ENCODE measurements around the gene ZNF2. TPM values are rescaled to one million over a fixed set of nuclear protein-coding genes. Genes with fewer than 3 reads are reported as not detected.

ZNF2 gene
- 1 to 10 TPM; 1.8 to 8.2 (median 7.5) TPM for total RNA-seq
- 7.3 TPM for total RNA-seq (2013)
- total RNA-seq: 1.5 to 18.7 (median 6.1) reads per million in 29 experiments

- H3K27ac ChIP-seq (ENCODE audit: low read length): peak within 1 kb of the TSS; percentile 91
- Mint-ChIP-seq H3K4me3 (peak within 1 kb of the TSS; percentile 98 to 99 (median 99)), H3K36me3 (peaks cover 4% of the 10 kb centered on the region), H3K27ac (peak within 1 kb of the TSS; percentile 97), H3K27me3 (no peaks in the 10 kb centered on the region), H3K4me1 (peaks cover 41 to 46% (median 44%) of the 10 kb centered on the region in 3 donors), H3K9me3 (peaks cover 0 to 3% (median 0%) of the 10 kb centered on the region in 3 donors)
- H3K4me3 ChIP-seq (ENCODE audit: control insufficient read depth in 1 of 2, extremely low read depth in 1 of 2, low read length in 1 of 2): peak within 1 kb of the TSS; percentile 92 to 99
- H3K4me1 ChIP-seq (ENCODE audit: control insufficient read depth in 1 of 2, extremely low read depth in 1 of 2, insufficient read depth in 2 of 2, low read length in 2 of 2): peaks cover 7 to 15% of the 10 kb centered on the region in 2 experiments
- no peaks in the 10 kb centered on the region for H3K36me3 ChIP-seq (ENCODE audit: control insufficient read depth in 2 of 2, extremely low read depth in 1 of 2, insufficient read depth in 1 of 2, low read length in 1 of 2)
- DNase-seq (peak; percentile 93 to 98 (median 96)), ATAC-seq (replicated peaks in 1 of 4) (peak; percentile 94 to 97 (median 94))
- ChIA-PET CTCF (interaction anchor here (0.6 to 1.7 kb wide), 7 partner anchors 43 to 143 kb away, joined by 3 to 7 read pairs (median 3); no protein-coding TSS in a partner anchor), POLR2A (interaction anchor here (0.6 to 1.1 kb wide), 2 partner anchors 229 to 238 kb away, joined by 3 read pairs; no protein-coding TSS in a partner anchor)
- no peaks in the 10 kb centered on the region for H3K9me3 ChIP-seq
- H3K27me3 ChIP-seq (replicated peaks in 1 of 2; ENCODE audit: control insufficient read depth in 2 of 2, extremely low read depth in 1 of 2, insufficient read depth in 2 of 2, low read length in 1 of 2): no peaks in the 10 kb centered on the region
- WGBS (ENCODE audit: insufficient coverage): 0% methylated on average over 48 of the region's 56 CpGs
Observed at GRCh38 chr2:95165371-95166064, at the start of gene ZNF2. ZNF2 (plus strand) TSS chr2:95165809; CDS start chr2:95176227, 10,418 bp downstream.

GRCh38 chr2:95121093-95121406 lies 44.6 kb upstream of the ZNF2 start:
- Mint-ChIP-seq H3K4me1 (peaks cover 48 to 56% (median 48%) of the 10 kb centered on the region in 3 donors), H3K9me3 (no peaks in the 10 kb centered on the region), H3K27me3 (no peaks in the 10 kb centered on the region), H3K4me3 (peak overlapping the region; percentile 94 to 98 (median 96)), H3K36me3 (peaks cover 6% of the 10 kb centered on the region), H3K27ac (peak overlapping the region; percentile 93 to 94)
- no peaks in the 10 kb centered on the region for H3K27me3 ChIP-seq (replicated peaks in 1 of 2; ENCODE audit: control insufficient read depth in 2 of 2, extremely low read depth in 1 of 2, insufficient read depth in 2 of 2, low read length in 1 of 2)
- no peak for DNase-seq
- H3K36me3 ChIP-seq (ENCODE audit: control insufficient read depth in 2 of 2, extremely low read depth in 1 of 2, insufficient read depth in 1 of 2, low read length in 1 of 2): peaks cover 0 to 5% of the 10 kb centered on the region in 2 donors
- H3K4me1 ChIP-seq (ENCODE audit: control insufficient read depth in 1 of 2, extremely low read depth in 1 of 2, insufficient read depth in 2 of 2, low read length in 2 of 2): peaks cover 9 to 19% of the 10 kb centered on the region in 2 experiments
- POLR2A ChIA-PET: interaction anchor here in 1 of 2 donors (0.6 kb wide), 1 partner anchor 43 kb away, joined by 3 read pairs; no protein-coding TSS in a partner anchor
- WGBS (ENCODE audit: insufficient coverage): 4% methylated on average over 11 of the region's 11 CpGs
- H3K27ac ChIP-seq (ENCODE audit: low read length): no peak overlapping the region
- peak overlapping the region; percentile 78 to 83 for H3K4me3 ChIP-seq (ENCODE audit: control insufficient read depth in 1 of 2, extremely low read depth in 1 of 2, low read length in 1 of 2)
- ATAC-seq (replicated peaks in 1 of 4): no peak
- no peaks in the 10 kb centered on the region for H3K9me3 ChIP-seq
- CTCF ChIA-PET: interaction anchor here (1.3 to 3.1 kb wide), 6 partner anchors 38 to 99 kb away, joined by 3 to 14 read pairs (median 6); partner anchors contain the start of gene ZNF514 (in 2 of the 2)

- H3K36me3 Mint-ChIP-seq: peaks cover 6% of the 10 kb centered on the region
- Histone ChIP-seq H3K4me3 (ENCODE audit: control insufficient read depth in 1 of 2, extremely low read depth in 1 of 2, low read length in 1 of 2) (peak within 1 kb of the TSS; percentile 78 to 83), H3K27me3 (replicated peaks in 1 of 2; ENCODE audit: control insufficient read depth in 2 of 2, extremely low read depth in 1 of 2, insufficient read depth in 2 of 2, low read length in 1 of 2) (no peaks in the 10 kb centered on the region), H3K4me1 (ENCODE audit: control insufficient read depth in 1 of 2, extremely low read depth in 1 of 2, insufficient read depth in 2 of 2, low read length in 2 of 2) (peaks cover 9 to 19% of the 10 kb centered on the region in 2 experiments), H3K36me3 (ENCODE audit: control insufficient read depth in 2 of 2, extremely low read depth in 1 of 2, insufficient read depth in 1 of 2, low read length in 1 of 2) (peaks cover 0 to 5% of the 10 kb centered on the region in 2 donors), H3K27ac (ENCODE audit: low read length) (peak within 1 kb of the TSS; percentile 11), H3K9me3 (no peaks in the 10 kb centered on the region)
- CTCF ChIA-PET: interaction anchor here (0.6 to 3.1 kb wide), 8 partner anchors 37 to 167 kb away, joined by 3 to 14 read pairs (median 6); partner anchors contain the start of gene ZNF514 (in 2 of the 2)
- WGBS (ENCODE audit: insufficient coverage): under 1% methylated on average over 79 of the region's 86 CpGs
- H3K9me3 Mint-ChIP-seq: no peaks in the 10 kb centered on the region
- DNase-seq (peak; percentile 49 to 89 (median 75)), ATAC-seq (replicated peaks in 1 of 4) (peak; percentile 95 to 98 (median 96))
- no peaks in the 10 kb centered on the region for H3K27me3 Mint-ChIP-seq
- POLR2A ChIA-PET: interaction anchor here in 1 of 2 donors (0.6 kb wide), 1 partner anchor 43 kb away, joined by 3 read pairs; no protein-coding TSS in a partner anchor
- H3K4me3 Mint-ChIP-seq: peak within 1 kb of the TSS; percentile 94 to 98 (median 96)
- peak within 1 kb of the TSS; percentile 93 to 95 for H3K27ac Mint-ChIP-seq
- peaks cover 48 to 56% (median 48%) of the 10 kb centered on the region in 3 donors for H3K4me1 Mint-ChIP-seq
Observed at GRCh38 chr2:95121407-95122196, 44.0 kb upstream of the ZNF2 start, which contains the start of gene MRPS5. MRPS5 (minus strand) TSS chr2:95121808; CDS start chr2:95121791, 17 bp downstream.

- peak overlapping the region; percentile 92 to 95 for H3K27ac Mint-ChIP-seq
- Histone ChIP-seq H3K36me3 (ENCODE audit: control insufficient read depth in 2 of 2, extremely low read depth in 1 of 2, insufficient read depth in 1 of 2, low read length in 1 of 2) (peaks cover 0 to 5% of the 10 kb centered on the region in 2 donors), H3K27ac (ENCODE audit: low read length) (peak overlapping the region; percentile 11), H3K9me3 (no peaks in the 10 kb centered on the region), H3K4me1 (ENCODE audit: control insufficient read depth in 1 of 2, extremely low read depth in 1 of 2, insufficient read depth in 2 of 2, low read length in 2 of 2) (peaks cover 9 to 19% of the 10 kb centered on the region in 2 experiments), H3K27me3 (replicated peaks in 1 of 2; ENCODE audit: control insufficient read depth in 2 of 2, extremely low read depth in 1 of 2, insufficient read depth in 2 of 2, low read length in 1 of 2) (no peaks in the 10 kb centered on the region), H3K4me3 (ENCODE audit: control insufficient read depth in 1 of 2, extremely low read depth in 1 of 2, low read length in 1 of 2) (peak overlapping the region; percentile 78 to 83)
- ATAC-seq (replicated peaks in 1 of 4) (peak in 1 of 4 experiments; percentile 4), DNase-seq (no peak)
- H3K4me3 Mint-ChIP-seq: peak overlapping the region; percentile 94 to 98 (median 96)
- ChIA-PET POLR2A (no interaction called here), CTCF (interaction anchor here (0.6 to 3.1 kb wide), 6 partner anchors 37 to 168 kb away, joined by 4 to 14 read pairs (median 8); partner anchors contain the start of gene ZNF514 (in 2 of the 2))
- H3K4me1 Mint-ChIP-seq: peaks cover 47 to 54% (median 47%) of the 10 kb centered on the region in 3 donors
- no peaks in the 10 kb centered on the region for H3K27me3 Mint-ChIP-seq
- H3K9me3 Mint-ChIP-seq: no peaks in the 10 kb centered on the region
- H3K36me3 Mint-ChIP-seq: peaks cover 4% of the 10 kb centered on the region
- 7% methylated on average over 3 of the region's 5 CpGs for WGBS (ENCODE audit: insufficient coverage)
Observed at GRCh38 chr2:95122197-95122551, 43.4 kb upstream of the ZNF2 start.

- 44% methylated on average over 1 of the region's 1 CpG for WGBS (ENCODE audit: insufficient coverage)
- no peaks in the 10 kb centered on the region for H3K27me3 Mint-ChIP-seq
- no peak for ATAC-seq (replicated peaks in 1 of 4)
- H3K4me1 ChIP-seq (ENCODE audit: control insufficient read depth in 1 of 2, extremely low read depth in 1 of 2, insufficient read depth in 2 of 2, low read length in 2 of 2): no peaks in the 10 kb centered on the region
- no peak overlapping the region for H3K4me3 Mint-ChIP-seq
- H3K4me3 ChIP-seq (ENCODE audit: control insufficient read depth in 1 of 2, extremely low read depth in 1 of 2, low read length in 1 of 2): peak overlapping the region in 1 of 2 donors; percentile 2
- H3K36me3 ChIP-seq (ENCODE audit: control insufficient read depth in 2 of 2, extremely low read depth in 1 of 2, insufficient read depth in 1 of 2, low read length in 1 of 2): no peaks in the 10 kb centered on the region
- DNase-seq: no peak
- H3K27me3 ChIP-seq (replicated peaks in 1 of 2; ENCODE audit: control insufficient read depth in 2 of 2, extremely low read depth in 1 of 2, insufficient read depth in 2 of 2, low read length in 1 of 2): no peaks in the 10 kb centered on the region
- peaks cover 35% of the 10 kb centered on the region for H3K36me3 Mint-ChIP-seq
- peaks cover 13% of the 10 kb centered on the region for H3K9me3 ChIP-seq
- H3K27ac ChIP-seq (ENCODE audit: low read length): no peak overlapping the region
- H3K4me1 Mint-ChIP-seq: no peaks in the 10 kb centered on the region
- ChIA-PET POLR2A (no interaction called here), CTCF (no interaction called here)
- peaks cover 21 to 56% (median 53%) of the 10 kb centered on the region in 3 donors for H3K9me3 Mint-ChIP-seq
- H3K27ac Mint-ChIP-seq: no peak overlapping the region
Observed at GRCh38 chr2:95138702-95139101, 26.9 kb upstream of the ZNF2 start.

GRCh38 chr2:95143838-95144237 lies 21.8 kb upstream of the ZNF2 start:
- POLR2A ChIA-PET: no interaction called here
- H3K9me3 ChIP-seq: peaks cover 28% of the 10 kb centered on the region

More at GRCh38 chr2:95143838-95144237, 21.8 kb upstream of the ZNF2 start:
- DNase-seq (no peak), ATAC-seq (replicated peaks in 1 of 4) (no peak)
- peaks cover 26 to 70% (median 65%) of the 10 kb centered on the region in 3 donors for H3K9me3 Mint-ChIP-seq
- Histone ChIP-seq H3K27ac (ENCODE audit: low read length) (no peak overlapping the region), H3K36me3 (ENCODE audit: control insufficient read depth in 2 of 2, extremely low read depth in 1 of 2, insufficient read depth in 1 of 2, low read length in 1 of 2) (no peaks in the 10 kb centered on the region), H3K4me3 (ENCODE audit: control insufficient read depth in 1 of 2, extremely low read depth in 1 of 2, low read length in 1 of 2) (no peak overlapping the region), H3K4me1 (ENCODE audit: control insufficient read depth in 1 of 2, extremely low read depth in 1 of 2, insufficient read depth in 2 of 2, low read length in 2 of 2) (no peaks in the 10 kb centered on the region), H3K27me3 (replicated peaks in 1 of 2; ENCODE audit: control insufficient read depth in 2 of 2, extremely low read depth in 1 of 2, insufficient read depth in 2 of 2, low read length in 1 of 2) (no peaks in the 10 kb centered on the region)
- no peak overlapping the region for H3K27ac Mint-ChIP-seq
- no peaks in the 10 kb centered on the region for H3K4me1 Mint-ChIP-seq
- peaks cover 52% of the 10 kb centered on the region for H3K36me3 Mint-ChIP-seq
- no peak overlapping the region for H3K4me3 Mint-ChIP-seq
- 43% methylated on average over 1 of the region's 2 CpGs for WGBS (ENCODE audit: insufficient coverage)
- no peaks in the 10 kb centered on the region for H3K27me3 Mint-ChIP-seq
- CTCF ChIA-PET: no interaction called here
